NCI-H2196 (cell line): ENCODE measurements around the gene CSMD2.
"Not testable (repeated sequence)": the region's sequence is repeated elsewhere in the genome, so short reads cannot be mapped to it uniquely, and the experiment has no call there.

ENCODE experiments used
- DNase-seq: peaks from one replicate; lab custom pipeline; 2025; ENCODE audit not compliant: unreplicated experiment; lab: John Stamatoyannopoulos, UW

CSMD2 gene

DNA sequence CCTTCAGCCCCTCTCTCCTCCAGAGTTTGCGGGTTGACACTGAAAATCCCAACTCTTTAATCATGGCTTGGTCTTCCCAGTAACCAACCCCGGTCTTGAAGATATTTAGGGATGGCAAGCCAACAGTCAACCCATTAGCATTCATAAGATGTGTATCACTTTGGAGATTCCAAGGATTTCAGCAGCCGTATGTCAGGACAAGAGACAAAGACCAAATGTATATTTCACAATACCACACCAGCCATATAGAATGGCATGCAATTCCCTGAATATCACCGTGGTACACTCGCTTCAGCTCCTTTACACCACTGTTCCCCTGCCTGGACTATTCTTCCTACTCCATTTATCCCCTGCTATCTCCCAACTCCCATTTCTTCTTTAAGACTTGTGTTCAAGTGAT lies 109.2 kb downstream of the CSMD2 start:
- DNase-seq, result no peak

DNA sequence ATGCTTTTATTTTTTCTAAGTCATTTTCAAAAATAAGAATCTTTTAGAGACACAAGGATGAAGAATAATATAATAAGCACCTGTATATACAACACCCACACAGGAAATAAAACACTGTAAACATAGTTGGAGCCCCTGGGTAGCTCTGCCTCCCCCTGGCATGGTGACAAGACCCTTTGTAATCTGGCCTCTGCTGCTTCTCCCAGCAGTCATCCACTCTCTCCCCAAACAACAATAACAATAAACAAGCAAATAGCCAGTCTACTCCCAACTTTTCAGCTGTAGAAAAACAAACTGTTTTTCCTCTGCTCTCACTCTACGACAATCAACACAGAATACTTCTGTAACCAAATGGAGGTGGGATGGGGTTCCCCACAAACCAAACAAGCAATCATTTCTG lies 110.1 kb downstream of the CSMD2 start:
- no peak for DNase-seq

DNA sequence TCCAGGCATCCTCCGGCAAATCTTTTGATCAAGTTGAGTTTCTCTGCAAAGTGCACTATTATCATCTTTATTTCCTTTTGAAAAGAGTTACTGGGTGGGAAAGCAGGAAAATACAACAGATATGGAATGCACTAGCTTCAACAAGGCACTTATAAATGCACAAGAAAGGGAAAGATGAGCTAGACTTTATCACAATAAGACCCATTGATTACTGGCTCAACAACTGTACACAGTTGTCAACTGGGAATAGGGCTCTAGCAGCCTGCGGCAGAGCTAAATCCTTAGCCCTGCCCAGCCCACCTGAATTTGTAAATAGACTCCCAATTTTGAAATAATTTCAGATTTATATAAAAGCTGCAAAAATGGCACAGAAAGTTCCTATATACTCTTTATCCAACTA lies 111.4 kb downstream of the CSMD2 start:
- no peak for DNase-seq

DNA sequence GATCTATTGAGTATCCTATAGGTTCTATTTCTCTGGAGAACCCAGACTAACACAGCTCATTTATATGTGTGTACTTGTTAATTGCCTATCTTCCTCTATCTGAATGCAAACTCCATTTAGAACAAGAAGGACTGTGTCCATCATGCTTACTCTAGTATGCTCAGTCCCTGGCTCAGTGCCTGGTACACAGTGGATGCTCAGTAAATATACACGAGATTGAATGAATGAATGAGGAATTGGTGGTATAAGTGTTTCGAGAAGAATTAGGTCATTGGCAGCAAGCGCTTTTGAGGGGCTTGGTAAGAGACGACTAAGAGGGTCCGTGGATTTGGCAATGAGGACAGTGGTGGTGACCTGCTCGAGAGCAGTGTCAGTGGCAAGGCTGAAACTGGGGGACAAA lies 112.5 kb downstream of the CSMD2 start:
- no peak for DNase-seq

DNA sequence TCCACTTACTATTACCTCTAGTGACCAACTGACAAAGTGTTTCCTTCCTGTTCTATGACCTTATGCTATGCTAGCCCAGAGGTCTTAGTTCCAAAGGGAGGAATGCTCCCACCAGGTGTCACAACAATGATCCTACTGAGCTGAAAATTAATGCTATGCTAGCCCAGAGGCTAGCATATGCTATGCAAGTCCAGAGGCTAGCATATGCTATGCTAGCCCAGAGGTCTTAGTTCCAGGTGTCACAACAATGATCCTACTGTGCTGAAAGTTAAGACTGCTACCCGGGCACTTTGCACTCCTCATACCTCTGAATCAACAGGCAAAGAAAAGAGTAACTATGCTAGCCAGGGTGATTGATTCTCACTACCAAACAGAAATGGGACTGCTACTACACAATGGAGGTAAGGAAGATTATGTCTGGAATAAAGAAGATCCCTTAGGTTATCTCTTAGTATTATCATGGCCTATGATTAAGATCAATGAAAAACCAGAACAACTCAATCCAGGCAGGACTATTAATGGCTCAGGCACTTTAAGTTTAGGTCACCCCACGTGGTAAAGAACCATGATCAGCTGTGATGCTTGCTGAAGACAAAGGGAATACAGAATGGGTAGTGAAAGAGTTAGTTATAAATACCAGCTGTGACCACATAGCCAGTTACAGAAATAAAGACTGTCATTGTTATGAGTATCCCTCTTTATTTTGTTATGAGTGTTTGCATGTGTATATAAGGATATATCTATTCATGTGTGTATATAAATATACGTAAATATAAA lies 114.1 kb downstream of the CSMD2 start:
- no peak for DNase-seq

DNA sequence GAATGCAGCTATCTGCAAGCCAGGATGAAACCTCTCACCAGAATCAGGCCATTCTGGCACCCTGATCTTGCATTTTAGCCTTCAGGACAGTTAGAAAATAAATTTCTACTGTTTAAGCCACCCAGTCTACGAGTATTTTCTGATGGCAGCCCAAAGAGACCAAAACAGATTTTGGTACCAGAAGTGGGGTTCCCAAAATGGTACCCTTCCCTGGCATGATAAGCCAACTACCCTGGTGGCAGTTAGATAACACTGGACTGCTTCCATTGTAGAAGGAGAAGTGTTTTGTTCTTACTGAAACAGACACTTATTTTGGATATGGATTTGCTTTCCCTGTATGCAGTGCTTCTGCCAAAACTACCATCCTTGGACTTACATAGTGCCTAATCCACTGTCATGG lies 115.0 kb downstream of the CSMD2 start:
- DNase-seq, result no peak

DNA sequence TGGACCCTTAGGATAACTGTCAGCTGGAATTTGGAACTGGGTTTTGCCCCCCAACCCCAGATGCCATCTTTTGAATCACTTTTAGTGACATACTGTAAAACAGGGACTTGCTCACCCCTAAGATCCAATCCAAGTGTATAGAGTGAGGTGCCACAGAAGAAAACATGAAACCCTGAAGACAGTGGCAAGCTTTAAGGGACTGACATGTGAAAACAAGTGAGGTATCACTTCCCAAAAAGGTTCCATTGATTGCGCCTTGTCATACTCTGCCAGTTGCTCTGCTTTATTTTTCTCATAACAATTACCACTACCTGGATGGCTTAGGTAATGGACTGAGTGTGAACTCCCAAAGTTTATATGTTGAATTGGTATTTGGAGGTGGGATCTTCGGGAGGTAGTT lies 115.6 kb downstream of the CSMD2 start:
- no peak for DNase-seq

DNA sequence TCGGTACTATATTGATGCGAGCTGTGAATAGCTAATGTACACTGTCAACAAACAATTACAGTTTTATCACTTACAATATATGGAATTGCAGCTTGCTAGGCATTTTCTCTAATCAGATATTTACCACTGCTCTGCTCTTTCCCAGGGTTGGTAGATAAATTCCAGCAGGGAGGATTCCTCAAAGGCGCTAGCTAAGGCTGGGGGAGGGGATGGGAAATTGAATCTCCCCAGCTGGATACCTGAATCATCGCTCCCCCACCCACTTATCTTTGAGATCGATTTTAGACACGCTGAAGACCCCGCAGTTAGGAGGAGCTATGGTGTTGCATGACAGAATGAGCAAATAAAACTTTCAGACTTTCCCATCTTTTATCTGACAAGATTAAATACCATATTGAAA lies 127.2 kb downstream of the CSMD2 start:
- no peak for DNase-seq

DNA sequence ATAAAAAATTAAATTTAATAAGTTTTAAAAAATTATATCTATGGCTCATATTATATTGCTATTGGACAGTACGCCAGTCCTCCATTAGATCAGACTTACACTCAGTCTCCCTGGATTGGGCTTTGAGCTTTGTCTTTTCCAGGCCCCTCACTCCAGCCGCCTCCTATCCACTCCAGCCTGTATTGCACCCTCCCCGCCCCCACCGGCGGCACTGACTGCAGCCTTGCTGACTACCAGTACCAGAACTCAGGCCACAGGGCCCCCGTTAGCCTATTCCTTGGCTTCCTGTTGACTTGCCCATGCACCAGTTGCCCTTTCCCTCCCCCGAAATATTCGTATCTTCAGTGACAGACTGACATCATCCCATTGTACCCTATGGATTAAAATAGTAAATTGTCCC lies 127.9 kb downstream of the CSMD2 start:
- DNase-seq, result no peak

DNA sequence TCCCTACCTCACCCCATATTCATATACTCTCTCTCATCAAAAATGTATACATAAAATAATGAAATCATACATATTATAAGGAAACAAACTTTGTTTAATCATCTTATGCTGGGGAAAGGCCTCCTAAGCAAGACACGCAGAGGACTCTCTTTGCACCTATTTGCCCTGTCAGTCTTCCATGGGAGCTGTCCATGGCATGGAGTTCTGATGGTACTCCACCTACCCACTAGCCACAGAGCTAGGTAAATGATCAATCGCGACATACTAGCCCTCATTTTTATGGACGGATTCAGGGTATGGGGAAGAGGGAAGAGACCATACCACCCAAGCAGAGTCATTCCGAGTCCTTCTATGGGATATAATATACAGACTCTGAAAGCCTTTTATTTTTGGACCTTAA lies 131.0 kb downstream of the CSMD2 start:
- DNase-seq, result no peak

DNA sequence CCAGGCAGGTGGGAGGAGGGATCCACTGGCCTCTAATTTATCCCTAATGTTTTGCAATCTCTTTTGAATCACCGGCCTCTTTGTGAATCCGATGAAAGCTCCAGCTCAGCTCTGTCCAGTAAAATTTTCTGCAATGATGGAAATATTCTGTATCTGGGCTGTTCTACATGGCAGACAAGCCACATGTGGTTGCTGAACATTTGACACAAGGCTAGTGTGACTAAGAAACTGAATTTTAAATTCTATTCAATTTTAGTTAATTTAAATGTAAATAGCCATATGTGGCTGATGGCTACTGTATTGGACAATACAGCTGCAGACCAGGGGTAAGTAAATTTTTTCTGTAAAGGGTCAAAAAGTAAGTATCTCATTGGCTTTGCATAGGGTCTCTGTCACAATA lies 135.1 kb downstream of the CSMD2 start:
- no peak for DNase-seq

DNA sequence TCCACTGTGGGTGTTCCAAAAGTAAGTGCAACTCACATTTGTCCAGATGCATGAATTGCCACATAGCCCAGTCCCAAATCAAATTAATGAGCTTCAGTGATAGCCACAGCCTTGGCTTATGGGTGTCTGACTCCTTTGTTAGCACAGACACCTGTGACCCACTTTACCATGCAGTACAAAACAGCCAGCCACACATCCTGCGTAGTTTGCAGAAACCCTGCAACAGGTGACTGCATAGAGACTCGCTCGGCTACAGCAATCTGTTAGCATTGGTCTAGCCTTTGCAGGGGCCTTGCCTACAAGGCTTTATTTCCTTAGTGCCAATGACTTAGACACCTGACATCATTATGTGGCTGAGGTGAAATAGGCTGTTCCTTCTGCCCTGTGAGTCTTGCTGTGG lies 135.5 kb downstream of the CSMD2 start:
- DNase-seq, result no peak

DNA sequence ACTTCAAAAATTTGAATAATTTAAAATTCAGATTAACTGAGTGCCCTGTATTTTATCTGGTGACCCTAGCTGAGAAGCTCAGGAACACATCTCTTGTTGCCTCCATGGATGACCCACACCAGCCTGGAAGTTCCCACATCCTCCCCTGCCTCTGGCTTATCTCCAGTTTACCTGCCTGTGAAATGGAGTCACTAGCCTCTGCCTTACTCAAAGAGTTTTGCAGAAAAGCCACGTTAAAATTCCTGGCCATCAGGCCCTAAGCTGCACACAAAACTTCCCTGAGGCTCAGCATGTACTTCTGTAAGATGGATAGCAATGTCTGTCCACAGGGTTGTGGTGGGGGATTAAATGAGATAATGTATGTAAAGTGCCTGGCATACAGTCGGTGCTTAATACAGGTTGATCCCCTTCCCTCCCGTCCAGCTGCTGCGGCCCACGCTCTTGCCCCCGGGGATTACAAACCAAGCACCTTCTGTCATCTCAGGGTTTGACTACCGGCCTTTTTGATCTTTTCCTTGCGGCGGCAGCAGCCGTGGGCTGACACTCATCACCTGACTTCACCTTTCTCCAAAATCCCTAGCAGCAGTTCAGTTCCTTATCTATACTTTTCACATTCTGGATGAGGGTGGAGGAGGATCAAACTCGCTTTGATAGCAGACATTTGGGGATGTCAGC lies 136.5 kb downstream of the CSMD2 start:
- no peak for DNase-seq

DNA sequence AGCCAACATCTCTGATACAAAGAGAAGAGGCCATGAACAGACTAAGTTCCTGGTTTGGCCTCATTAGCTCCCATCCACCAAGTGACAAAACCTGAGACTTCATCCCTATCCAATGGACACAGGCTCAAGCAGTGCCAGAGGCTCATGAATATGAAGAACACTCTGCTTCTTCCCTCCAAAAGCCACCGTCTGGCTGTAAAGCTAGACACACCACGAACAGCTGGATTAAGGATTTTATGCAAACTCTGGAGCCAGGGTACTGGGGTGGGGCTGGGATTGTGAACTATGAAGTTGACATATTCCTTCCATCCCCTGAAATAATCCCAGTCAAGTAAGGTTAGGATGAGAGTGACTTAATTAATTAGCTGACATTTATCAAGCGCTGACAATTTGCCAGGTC lies 139.4 kb downstream of the CSMD2 start:
- no peak for DNase-seq

DNA sequence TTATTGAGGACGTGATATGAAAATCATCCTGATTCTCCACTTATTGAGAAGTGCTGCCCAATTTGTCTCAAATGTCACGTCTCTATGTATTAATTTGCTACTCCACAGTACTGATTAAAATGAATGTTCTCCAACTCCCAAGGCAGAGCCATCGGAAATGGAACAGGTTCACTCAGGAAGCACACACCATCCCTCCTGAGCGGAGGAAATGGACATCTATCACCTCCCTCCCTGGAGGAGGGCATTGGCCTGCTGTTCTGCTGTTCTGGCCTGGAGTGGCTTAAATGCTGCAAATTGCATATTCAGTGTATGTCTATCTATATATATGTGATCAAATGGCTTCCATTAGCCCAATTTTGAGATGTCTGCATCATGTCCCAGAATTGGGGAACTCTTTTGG lies 140.5 kb downstream of the CSMD2 start:
- no peak for DNase-seq

DNA sequence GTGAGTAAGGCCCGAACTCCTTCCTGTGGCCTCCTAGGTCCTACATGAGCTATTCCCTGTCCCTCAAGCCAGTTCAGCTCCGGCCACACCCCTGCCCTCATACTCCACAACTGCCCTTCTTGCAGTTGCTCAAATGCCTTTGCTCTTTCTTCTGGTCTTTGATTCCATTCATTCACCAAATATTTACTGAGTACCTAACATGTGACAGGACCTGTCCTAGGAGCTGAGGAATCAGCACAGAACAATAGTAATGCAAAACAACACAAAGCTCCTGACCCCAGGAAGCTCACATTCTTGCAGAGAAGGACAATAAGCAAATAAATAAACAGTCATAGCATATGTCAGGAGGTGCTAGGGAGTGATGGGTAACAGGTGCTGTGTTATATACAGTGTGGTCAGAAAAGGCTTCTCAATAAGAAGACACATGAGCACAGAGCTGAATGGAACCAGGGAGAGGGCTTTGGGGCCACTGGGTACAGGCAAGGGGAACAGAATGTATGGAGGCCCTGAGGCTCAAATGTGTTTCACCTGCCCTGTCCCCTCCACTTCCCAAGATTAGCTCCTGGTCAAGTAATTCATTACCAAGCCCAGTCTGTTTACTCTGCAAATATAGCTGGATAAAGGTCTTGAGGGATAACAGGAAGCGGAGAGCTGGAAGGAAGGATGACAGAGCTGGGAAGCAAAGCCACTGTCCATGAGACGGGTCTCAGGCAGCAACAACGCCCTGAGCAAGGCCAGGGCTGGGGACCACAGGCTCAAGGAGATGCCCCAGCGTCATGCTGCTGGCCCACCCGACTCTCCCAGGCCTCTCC lies 145.1 kb downstream of the CSMD2 start:
- no peak for DNase-seq

DNA sequence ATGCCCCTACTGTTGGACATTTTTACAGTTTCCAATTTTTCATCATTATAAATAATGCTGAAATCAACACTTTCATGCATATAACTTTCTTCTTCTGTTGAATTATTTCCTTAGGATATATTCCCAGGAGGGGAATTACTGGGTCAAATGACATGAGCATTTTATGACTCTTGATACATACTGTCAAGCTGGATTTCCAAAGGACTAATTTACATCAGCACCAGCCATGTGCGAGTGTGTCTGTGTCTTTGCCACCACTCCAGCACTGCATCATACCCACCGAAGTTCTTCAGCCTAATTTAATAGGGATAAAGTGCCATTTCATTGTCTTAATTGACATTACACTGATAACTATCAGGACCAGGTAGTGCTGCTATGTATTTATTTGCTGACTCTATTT lies 146.7 kb downstream of the CSMD2 start:
- no peak for DNase-seq

DNA sequence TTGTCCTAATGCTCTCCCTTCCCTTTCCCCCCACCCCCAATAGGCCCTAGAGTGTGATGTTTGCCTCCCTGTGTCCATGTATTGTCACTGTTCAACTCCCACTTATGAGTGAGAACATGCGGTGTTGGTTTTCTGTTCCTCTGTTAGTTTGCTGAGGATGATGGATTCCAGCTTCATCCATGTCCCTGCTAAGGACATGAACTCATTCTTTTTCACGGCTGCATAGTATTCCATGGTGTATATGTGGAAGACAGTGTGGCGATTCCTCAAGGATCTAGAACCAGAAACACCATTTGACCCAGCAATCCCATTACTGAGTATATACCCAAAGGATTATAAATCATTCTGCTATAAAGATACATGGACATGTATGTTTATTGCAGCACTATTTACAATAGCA lies 148.7 kb downstream of the CSMD2 start:
- not testable (repeated sequence) for DNase-seq

DNA sequence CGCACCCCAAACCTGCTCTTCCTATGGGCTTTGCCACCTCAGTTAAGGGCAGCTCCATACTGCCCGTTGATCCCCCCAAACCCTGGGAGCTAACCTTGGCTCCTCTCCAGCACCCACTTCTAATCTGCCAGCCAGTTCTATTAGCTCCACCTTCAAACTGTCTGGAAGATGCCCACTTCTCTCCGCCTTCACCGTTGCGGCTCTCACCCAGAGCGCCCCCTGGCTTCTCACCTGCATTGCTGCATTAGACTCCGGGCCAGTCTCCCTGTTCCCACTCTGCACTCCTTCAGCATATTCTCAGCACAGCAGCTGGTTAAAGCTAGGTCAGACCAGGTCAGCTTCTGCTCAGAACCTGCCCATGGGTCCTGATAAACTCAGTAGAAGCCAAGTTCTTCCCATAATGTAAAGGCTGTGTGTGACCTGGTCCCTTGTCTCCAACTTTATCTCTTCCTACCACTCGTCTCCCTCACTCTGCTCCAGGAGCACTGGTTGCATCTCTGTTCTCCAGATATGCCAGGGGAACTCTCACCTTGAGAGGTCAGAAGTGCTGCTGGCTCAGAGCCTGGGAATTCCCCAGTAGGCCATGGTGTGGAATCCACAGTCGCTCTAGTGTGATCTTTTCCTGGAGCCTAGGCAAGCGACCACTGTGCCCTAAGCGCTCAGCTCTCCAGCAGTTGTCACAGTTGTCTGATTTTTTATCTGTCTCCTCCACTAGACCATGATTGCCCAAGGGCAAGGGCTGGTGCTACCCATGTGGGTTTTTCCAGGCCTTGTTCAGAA lies 150.9 kb downstream of the CSMD2 start:
- no peak for DNase-seq

DNA sequence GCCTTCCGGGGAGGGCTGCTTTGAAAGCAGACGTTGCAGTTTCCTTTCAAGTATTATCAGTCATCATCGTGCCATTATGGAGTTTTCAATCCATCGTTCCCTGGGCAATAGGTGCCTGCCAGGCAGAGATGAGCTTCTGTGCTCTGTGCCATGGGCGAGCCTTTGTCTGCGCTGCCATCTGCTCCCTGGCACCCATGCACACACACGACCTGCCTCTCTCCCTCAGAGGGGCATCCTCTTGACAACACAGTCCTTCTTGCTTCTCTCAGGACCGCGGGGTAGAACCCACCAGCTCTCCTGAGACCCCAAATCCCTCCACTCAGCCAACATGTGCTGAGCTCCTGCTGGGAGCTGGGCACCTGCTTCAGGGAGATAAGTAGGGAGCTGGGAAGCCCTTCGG lies 151.9 kb downstream of the CSMD2 start:
- no peak for DNase-seq

DNA sequence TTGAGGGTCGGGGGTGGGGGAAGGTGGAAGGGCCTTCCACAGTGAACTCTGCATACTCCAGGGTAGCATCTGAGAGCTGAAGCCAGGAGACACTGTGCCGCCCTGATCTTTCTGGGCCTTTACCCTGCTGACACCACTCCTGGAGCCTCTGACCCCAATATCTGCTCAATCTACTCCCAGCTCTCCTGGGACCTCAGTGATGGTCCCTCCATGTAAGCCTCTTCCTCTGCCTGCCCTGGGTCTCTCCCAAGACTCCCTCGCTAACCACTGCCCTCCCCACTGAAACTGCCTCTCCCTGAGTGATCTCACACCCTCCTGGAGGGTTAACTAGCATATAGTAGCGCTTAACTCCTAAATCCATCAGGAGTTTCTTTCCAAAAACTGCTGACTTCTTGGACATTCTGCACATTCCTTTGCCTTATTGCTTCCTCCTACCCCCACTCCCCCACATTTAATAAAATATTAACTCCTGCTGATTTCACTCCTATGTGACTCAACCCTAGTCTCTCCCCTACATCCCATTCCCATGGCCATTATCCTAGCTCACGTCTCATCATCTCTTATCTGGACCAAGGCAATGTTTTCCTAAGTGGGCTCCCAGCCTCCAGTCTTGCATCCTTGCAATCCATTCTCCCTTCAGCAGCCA lies 155.6 kb downstream of the CSMD2 start:
- no peak for DNase-seq
